ENCODE data around the gene PSMB5.
A peak's percentile ranks its signal among the peaks of the same experiment; 100 is the strongest.

The PSMB5 gene

DNA sequence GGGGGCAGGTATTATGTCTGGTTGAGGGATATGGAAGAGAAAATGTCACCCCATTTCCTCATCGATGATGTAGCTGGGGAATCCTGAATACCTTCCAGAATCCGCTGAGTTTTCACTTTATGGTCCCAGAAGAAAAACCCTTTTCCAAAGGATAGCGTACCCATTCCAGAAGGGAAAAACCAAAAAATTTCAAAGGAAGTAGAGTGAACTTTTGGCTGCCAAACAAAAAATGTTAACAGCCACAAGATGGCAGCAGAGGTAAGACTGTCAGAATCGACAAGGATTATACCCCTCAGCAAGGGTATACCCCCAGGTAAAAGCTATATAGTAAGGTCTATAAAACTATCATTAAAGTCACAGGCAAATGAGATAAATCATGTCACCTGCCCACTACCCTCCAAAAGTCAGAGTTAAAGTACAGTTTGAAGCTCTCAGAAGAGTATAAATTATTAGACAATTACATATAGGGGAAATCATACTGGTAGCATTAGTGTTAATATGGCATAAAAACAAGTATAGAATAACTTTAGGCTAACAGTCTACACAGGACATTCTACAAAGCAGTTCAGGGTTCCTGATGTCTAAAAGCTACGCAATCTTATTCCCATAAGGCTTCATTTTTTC is 42.2 kb upstream of the PSMB5 start:
- TF ChIP-seq, protein P1, sequence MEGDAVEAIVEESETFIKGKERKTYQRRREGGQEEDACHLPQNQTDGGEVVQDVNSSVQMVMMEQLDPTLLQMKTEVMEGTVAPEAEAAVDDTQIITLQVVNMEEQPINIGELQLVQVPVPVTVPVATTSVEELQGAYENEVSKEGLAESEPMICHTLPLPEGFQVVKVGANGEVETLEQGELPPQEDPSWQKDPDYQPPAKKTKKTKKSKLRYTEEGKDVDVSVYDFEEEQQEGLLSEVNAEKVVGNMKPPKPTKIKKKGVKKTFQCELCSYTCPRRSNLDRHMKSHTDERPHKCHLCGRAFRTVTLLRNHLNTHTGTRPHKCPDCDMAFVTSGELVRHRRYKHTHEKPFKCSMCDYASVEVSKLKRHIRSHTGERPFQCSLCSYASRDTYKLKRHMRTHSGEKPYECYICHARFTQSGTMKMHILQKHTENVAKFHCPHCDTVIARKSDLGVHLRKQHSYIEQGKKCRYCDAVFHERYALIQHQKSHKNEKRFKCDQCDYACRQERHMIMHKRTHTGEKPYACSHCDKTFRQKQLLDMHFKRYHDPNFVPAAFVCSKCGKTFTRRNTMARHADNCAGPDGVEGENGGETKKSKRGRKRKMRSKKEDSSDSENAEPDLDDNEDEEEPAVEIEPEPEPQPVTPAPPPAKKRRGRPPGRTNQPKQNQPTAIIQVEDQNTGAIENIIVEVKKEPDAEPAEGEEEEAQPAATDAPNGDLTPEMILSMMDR (IDR thresholded peaks at IDR 0.05) = peak; percentile 52
- Histone ChIP-seq H3K9me3 (no peaks in the 10 kb centered on the region), H3K36me3 (peaks cover 85 to 91% (median 86%) of the 10 kb centered on the region in 3 donors), H3K27me3 (no peaks in the 10 kb centered on the region), H3K27ac (peak overlapping the region; percentile 65 to 69), H3K4me3 (no peak overlapping the region), H3K4me1 (peaks cover 0 to 37% (median 17%) of the 10 kb centered on the region in 4 donors)
- DNase-seq = no peak
- intact Hi-C loops (cut with DNase I; ENCODE audit: low total_unique reads) = no loop called here

DNA sequence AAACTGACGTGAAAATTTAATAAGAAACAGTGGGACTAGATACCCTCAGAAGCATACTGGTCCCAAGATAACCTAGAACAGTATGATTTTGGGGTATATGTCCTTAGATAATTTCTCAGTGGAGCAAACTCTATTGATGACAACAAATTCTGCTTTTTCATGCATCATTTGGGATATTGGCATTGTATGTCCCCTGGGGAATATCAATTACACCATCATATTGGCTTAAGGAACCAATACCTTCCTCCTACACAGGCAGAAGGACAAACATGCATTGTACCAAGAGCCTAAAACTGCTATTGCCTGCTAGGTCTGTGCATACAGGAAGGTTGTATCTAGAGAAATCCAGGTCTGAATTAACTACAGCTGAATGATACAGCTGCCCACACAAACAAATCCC is 40.2 kb upstream of the PSMB5 start:
- Histone ChIP-seq H3K27me3 (no peaks in the 10 kb centered on the region), H3K4me3 (no peak overlapping the region), H3K27ac (no peak overlapping the region), H3K9me3 (no peaks in the 10 kb centered on the region), H3K4me1 (peaks cover 0 to 53% (median 30%) of the 10 kb centered on the region in 4 donors), H3K36me3 (peaks cover 65 to 72% (median 66%) of the 10 kb centered on the region in 3 donors)
- TF ChIP-seq, protein P1 (IDR thresholded peaks at IDR 0.05) = no peak
- intact Hi-C loops (cut with DNase I; ENCODE audit: low total_unique reads) = no loop called here
- no peak for DNase-seq

DNA sequence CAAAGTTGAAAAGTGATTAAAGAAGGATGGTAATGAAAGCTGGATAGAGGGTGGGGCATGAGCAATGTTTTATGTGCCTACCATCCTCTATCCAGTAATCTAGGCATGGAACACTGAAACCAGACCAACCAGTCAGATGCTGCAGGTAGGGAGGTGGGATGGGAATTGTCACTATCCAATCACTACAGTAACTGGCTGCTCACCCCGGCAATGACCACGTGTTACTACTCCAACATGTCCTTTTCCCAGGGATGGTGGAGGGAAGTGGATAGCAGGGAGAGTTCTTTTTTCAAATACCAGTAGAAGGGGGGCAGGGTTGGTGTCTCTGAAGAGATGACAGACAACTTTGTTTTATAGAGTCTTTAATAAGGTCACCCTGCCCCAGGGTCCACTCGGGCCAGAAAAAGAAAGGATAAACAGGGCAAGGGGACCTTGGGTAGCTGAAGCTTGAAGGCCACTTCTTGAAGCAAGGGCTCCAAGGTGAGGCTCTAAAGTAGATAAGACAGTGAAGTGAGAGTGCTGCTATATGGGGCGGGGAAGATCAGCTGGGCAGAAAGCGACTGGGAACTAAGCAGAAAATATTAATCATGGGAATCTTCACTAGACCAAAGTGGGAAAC is 37.3 kb upstream of the PSMB5 start:
- intact Hi-C loops (cut with DNase I; ENCODE audit: low total_unique reads) = no loop called here
- TF ChIP-seq, protein P1 (IDR thresholded peaks at IDR 0.05) = no peak
- Histone ChIP-seq H3K27ac (peak overlapping the region; percentile 74 to 83), H3K4me1 (peaks cover 0 to 44% (median 30%) of the 10 kb centered on the region in 4 donors), H3K36me3 (peaks cover 52 to 61% (median 53%) of the 10 kb centered on the region in 3 donors), H3K9me3 (no peaks in the 10 kb centered on the region), H3K27me3 (no peaks in the 10 kb centered on the region), H3K4me3 (peak overlapping the region; percentile 56 to 60)
- no peak for DNase-seq

DNA sequence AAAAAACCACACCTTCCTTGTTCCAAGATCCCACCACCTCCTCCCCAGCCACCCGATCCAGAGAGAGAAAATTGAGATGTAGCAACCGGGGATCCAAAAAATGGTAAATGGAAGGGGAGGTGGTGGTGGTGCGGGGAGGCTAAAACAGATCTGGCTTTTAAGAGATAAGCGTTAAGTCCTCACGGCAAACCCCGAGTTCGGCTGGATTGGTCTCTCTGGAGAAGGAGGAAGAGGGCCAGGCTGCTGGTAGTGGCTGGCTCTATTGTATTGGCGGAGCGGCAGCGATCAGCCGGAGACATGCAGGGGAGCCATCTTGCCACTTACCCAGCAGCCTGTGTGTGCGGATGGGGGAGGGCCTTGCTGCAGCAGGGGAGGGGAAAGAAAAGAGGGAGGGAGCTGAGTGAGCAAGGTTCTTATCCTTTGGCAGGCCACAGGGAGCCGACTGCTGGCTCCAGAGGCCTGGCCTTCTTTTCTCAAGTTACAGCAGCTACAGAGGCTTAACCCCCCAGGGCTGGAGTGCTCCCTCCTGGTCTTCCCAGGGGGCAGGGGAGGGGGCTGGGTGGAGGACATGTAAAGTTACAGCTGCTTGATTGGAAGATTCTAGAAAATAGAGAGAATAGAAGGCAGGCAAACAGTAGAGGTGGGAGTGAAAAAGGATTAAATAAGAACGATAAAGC is 36.7 kb upstream of the PSMB5 start:
- Histone ChIP-seq H3K27ac (peak overlapping the region; percentile 74 to 83), H3K4me1 (peaks cover 0 to 44% (median 28%) of the 10 kb centered on the region in 4 donors), H3K27me3 (no peaks in the 10 kb centered on the region), H3K9me3 (no peaks in the 10 kb centered on the region), H3K36me3 (peaks cover 48 to 62% (median 55%) of the 10 kb centered on the region in 3 donors), H3K4me3 (peak overlapping the region; percentile 56 to 60)
- intact Hi-C loops (cut with DNase I; ENCODE audit: low total_unique reads) = no loop called here
- TF ChIP-seq, protein P1 (IDR thresholded peaks at IDR 0.05) = no peak
- DNase-seq = peak; percentile 89 to 94

DNA sequence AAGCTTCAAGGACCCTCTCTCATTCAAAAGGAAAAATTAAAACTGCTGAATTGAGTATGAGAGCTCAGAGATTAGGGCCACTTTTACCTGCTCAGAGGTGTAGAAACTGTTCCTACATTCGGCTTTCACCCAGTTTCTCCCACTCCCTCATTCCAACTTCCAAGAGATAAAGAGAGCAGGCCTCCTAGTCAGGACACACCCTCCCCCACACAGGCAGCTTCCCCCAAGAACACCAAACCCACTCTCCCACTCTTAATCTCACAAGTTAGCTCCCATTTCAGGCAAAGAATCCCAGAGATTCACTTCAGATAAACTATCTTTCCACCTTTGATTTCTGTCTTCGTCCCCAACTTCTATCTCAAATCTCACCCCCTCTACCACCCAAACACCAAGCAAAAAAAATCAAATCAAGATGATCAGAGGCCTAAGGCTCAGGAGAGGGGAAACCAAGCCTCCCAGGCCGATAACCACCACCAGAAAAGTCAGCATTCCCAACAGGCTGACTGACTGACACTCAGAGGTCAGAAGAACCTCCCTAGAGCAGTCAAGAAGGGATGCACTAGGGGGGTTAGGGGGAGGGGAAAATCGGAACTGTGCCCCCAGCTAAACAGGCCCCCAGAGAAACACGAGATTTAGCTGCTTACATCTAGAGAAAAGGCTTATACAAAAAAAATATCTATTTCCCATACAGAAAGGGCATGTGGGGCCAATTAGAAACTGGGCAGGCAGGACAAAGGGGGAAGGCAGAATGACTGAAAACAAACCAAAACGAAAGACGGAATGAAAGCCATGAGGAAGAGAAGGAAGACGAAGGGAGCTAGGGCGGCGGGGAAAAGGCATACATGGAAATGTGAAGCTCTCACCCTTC is 35.8 kb upstream of the PSMB5 start:
- DNase-seq = no peak
- Histone ChIP-seq H3K9me3 (no peaks in the 10 kb centered on the region), H3K36me3 (peaks cover 46 to 62% (median 55%) of the 10 kb centered on the region in 3 donors), H3K27ac (peak overlapping the region; percentile 74 to 83), H3K27me3 (no peaks in the 10 kb centered on the region), H3K4me3 (peak overlapping the region; percentile 56 to 60), H3K4me1 (peaks cover 0 to 44% (median 28%) of the 10 kb centered on the region in 4 donors)
- TF ChIP-seq, protein P1 (IDR thresholded peaks at IDR 0.05) = no peak
- intact Hi-C loops (cut with DNase I; ENCODE audit: low total_unique reads) = no loop called here
